IPS-18a (cell line): ENCODE results near the gene HSPB6.

Experiments used
- H3K27ac ChIP-seq: one replicate; pipeline ENCODE4 v1.5.1; 2013; ENCODE audit warnings: low read length
- H3K27me3 ChIP-seq: one replicate; pipeline ENCODE4 v1.6.1; 2013; ENCODE audit warnings: mild to moderate bottlenecking, low read length; ENCODE audit not compliant: control insufficient read depth, insufficient read depth
- H3K36me3 ChIP-seq: one replicate; pipeline ENCODE4 v1.6.1; 2013; ENCODE audit warnings: low read depth, low read length; ENCODE audit not compliant: control insufficient read depth
- H3K4me1 ChIP-seq: one replicate; pipeline ENCODE4 v1.6.1; 2013; ENCODE audit warnings: low read depth, low read length; ENCODE audit not compliant: control insufficient read depth
- H3K4me3 ChIP-seq: one replicate; pipeline ENCODE4 v1.5.1; 2013; ENCODE audit warnings: low read length
- H3K9ac ChIP-seq: one replicate; pipeline ENCODE4 v1.6.1; 2013; ENCODE audit warnings: mild to moderate bottlenecking, low read length, moderate library complexity
- H3K9me3 ChIP-seq: one replicate; pipeline ENCODE4 v1.6.1; 2013; ENCODE audit warnings: low read depth, low read length; ENCODE audit not compliant: control insufficient read depth

HSPB6 gene

DNA sequence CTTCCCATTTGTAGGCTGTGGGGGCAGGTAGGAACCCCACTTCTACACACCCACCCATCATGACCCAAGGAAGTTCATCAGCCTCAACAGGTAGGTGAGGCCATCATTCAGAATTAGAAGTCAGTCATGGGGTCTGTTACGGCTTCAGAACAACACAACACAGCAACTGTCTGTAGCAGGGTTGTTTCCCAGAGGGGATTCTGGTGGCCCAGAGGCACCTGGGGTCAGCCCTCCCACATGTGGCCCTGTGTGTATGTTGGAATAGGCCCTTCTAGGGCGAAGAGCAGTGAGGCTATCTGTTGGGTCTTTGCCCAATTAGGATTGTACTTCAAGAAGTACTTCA, 18.0 kb downstream of the HSPB6 start:
- Histone ChIP-seq H3K4me3 (no peak overlapping the region), H3K9me3 (no peaks in the 10 kb centered on the region), H3K9ac (no peak overlapping the region), H3K4me1 (no peaks in the 10 kb centered on the region), H3K27ac (no peak overlapping the region), H3K36me3 (peaks cover 27% of the 10 kb centered on the region), H3K27me3 (no peaks in the 10 kb centered on the region)

DNA sequence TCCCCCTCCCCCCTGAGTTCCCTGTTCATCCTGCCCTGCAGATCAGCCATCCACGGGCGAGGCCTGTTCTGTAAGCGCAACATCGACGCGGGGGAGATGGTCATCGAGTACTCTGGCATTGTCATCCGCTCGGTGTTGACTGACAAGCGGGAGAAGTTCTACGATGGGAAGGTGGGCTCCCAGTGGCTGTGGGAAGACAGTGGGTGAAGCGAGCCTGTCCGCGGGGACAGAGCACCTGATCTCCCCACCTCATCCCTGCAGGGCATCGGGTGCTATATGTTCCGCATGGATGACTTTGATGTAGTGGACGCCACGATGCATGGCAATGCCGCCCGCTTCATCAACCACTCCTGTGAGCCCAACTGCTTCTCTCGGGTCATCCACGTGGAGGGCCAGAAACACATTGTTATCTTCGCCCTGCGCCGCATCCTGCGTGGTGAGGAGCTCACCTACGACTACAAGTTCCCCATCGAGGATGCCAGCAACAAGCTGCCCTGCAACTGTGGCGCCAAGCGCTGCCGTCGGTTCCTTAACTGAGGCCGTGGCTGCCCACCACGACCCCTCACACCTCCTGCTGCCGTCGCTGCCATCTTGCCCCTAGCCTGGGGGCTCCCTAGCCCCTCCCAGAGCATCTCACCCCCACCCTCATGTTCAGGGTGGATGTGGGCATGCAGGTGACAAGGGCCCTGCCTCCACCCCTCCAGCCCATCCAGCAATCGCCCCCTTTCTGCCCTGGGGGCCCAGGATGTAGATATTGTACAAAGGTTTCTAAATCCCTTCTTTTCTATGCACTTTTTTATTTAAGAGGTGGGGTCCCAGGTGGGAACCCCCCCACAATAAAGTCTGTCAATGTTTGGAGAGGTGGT, 18.6 kb downstream of the HSPB6 start:
- Histone ChIP-seq H3K36me3 (peaks cover 32% of the 10 kb centered on the region), H3K9me3 (no peaks in the 10 kb centered on the region), H3K27me3 (no peaks in the 10 kb centered on the region), H3K27ac (no peak overlapping the region), H3K4me1 (no peaks in the 10 kb centered on the region), H3K9ac (no peak overlapping the region), H3K4me3 (no peak overlapping the region)

DNA sequence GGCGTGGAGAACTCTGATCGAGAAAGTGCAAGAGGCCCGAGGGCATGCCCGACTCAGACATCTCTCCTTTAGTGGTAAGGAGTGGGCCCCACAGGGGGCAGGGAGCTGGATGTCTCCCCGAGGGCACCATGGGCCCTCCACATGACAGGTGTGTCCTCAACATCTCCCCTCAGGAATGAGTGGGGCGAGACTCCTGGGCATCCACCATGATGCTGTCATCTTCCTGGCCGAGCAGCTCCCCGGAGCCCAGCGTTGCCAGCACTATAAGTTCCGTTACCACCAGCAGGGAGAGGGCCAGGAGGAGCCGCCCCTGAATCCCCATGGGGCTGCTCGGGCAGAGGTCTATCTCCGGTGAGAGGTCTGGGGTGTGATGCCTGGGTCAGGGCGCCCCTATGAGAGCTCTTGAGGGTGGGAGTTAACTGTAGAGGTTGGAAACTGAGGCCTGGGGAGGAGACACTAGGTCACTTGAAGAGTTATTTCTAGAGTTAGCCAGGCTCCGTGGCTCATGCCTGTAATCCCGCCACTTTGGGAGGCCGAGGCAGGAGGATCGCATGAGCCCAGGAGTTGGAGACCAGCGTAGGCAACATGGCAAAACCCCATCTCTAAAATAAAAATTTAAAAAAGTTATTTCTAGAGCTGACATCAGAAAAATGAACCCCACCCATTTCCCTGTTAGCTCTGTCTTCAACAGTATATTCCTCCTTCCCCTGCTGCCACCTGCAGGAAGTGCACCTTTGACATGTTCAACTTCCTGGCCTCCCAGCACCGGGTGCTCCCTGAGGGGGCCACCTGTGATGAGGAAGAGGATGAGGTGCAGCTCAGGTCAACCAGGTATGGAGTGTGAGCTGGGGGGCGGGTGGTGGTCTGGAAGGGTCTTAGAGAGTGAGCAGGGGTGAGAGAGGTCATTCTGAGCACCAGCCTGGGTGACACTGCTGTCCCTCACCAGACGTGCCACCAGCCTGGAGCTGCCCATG, 19.6 kb downstream of the HSPB6 start:
- no peaks in the 10 kb centered on the region for H3K27me3 ChIP-seq
- no peak overlapping the region for H3K4me3 ChIP-seq
- no peaks in the 10 kb centered on the region for H3K4me1 ChIP-seq
- no peaks in the 10 kb centered on the region for H3K9me3 ChIP-seq
- H3K9ac ChIP-seq: no peak overlapping the region
- H3K36me3 ChIP-seq: peaks cover 37% of the 10 kb centered on the region
- H3K27ac ChIP-seq: no peak overlapping the region

DNA sequence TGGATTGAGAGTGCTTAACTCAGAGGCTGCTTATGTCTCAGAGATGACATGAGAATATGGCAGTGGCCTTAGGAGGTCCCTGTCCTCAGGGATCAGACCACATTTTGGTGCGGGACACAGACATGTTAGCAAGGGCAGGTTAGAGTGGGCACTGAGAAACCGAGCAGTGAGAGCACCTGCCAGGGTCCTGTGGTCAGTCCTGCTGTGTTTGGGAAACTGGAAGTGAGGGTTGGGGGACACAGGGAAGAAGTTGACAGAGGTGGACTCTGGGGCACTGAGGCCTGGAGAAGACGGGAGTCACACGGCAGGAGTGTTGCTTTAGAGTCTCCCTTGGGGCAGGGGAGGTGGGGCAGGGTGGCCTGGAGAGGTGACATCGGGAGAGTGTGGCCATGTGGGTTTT, 21.9 kb downstream of the HSPB6 start:
- Histone ChIP-seq H3K27ac (no peak overlapping the region), H3K9me3 (no peaks in the 10 kb centered on the region), H3K36me3 (peaks cover 60% of the 10 kb centered on the region), H3K4me3 (no peak overlapping the region), H3K9ac (no peak overlapping the region), H3K27me3 (no peaks in the 10 kb centered on the region), H3K4me1 (no peaks in the 10 kb centered on the region)

DNA sequence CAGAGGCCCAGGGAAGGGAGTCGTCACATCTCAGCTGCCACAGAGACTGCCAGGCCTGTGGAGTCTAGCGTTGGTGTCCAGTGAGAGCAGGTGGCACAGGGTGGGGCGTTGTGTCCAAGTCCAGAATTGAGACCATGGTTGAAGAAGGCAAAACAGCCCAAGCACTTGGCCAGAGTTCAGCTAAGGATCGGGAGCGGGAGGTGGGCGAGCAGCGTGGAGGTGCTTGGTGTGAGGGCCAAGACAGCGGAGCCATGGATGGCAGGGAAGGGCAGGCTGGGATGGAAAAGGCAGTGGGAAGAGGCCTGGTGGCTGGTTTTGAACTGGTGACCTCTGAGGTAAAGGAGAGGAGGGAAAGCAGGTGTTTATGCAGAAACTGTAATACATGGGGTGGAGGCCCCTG, 22.6 kb downstream of the HSPB6 start:
- peaks cover 66% of the 10 kb centered on the region for H3K36me3 ChIP-seq
- no peaks in the 10 kb centered on the region for H3K27me3 ChIP-seq
- no peak overlapping the region for H3K4me3 ChIP-seq
- no peaks in the 10 kb centered on the region for H3K4me1 ChIP-seq
- no peaks in the 10 kb centered on the region for H3K9me3 ChIP-seq
- no peak overlapping the region for H3K27ac ChIP-seq
- no peak overlapping the region for H3K9ac ChIP-seq

DNA sequence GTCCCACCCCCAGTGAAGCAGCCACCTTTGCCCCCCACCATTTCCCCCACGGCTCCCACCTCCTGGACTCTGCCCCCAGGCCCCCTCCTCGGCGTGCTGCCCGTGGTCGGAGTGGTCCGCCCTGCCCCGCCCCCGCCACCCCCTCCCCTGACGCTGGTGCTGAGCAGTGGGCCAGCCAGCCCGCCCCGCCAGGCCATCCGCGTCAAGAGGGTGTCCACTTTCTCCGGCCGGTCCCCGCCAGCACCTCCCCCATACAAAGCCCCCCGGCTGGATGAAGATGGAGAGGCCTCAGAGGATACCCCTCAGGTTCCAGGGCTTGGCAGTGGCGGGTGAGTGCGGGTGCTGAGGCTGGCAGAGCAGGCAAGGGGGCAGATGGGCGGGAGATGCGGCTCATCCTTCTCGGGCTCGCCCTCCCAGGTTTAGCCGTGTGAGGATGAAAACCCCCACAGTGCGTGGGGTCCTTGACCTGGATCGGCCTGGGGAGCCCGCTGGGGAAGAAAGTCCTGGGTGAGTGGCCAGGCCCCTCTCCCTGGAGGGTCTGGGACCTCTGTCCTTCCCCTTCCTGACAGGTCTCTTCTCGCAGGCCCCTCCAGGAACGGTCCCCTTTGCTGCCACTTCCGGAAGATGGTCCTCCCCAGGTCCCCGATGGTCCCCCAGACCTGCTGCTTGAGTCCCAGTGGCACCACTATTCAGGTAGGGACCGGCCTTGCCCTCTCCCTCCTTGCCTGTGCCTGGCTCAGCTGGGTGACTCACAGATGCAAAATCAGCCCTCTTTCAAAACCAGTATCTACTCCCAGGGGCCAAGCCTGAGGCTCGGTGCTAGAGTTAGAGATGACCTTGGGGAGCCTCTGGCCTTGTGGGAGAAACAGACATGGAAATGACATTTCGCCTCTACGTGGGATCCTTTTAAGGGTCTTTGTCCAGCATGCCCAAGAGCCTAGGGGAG, 23.4 kb downstream of the HSPB6 start:
- Histone ChIP-seq H3K4me3 (no peak overlapping the region), H3K4me1 (no peaks in the 10 kb centered on the region), H3K9me3 (no peaks in the 10 kb centered on the region), H3K27ac (no peak overlapping the region), H3K36me3 (peaks cover 70% of the 10 kb centered on the region), H3K9ac (no peak overlapping the region), H3K27me3 (no peaks in the 10 kb centered on the region)

DNA sequence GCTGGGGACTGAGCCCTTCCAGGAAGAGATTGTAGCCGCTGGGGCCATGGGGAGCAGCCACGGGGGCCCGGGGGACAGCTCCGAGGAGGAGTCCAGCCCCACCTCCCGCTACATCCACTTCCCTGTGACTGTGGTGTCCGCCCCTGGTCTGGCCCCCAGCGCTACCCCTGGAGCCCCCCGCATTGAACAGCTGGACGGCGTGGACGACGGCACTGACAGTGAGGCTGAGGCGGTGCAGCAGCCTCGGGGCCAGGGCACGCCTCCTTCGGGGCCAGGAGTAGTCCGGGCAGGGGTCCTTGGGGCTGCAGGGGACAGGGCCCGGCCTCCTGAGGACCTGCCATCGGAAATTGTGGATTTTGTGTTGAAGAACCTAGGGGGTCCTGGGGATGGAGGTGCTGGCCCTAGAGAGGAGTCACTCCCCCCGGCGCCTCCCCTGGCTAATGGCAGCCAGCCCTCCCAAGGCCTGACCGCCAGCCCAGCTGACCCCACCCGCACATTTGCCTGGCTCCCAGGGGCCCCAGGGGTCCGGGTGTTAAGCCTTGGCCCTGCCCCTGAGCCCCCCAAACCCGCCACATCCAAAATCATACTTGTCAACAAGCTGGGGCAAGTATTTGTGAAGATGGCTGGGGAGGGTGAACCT, 24.2 kb downstream of the HSPB6 start:
- no peaks in the 10 kb centered on the region for H3K9me3 ChIP-seq
- no peak overlapping the region for H3K9ac ChIP-seq
- no peaks in the 10 kb centered on the region for H3K27me3 ChIP-seq
- no peaks in the 10 kb centered on the region for H3K4me1 ChIP-seq
- H3K36me3 ChIP-seq: peaks cover 68% of the 10 kb centered on the region
- no peak overlapping the region for H3K27ac ChIP-seq
- H3K4me3 ChIP-seq: no peak overlapping the region

DNA sequence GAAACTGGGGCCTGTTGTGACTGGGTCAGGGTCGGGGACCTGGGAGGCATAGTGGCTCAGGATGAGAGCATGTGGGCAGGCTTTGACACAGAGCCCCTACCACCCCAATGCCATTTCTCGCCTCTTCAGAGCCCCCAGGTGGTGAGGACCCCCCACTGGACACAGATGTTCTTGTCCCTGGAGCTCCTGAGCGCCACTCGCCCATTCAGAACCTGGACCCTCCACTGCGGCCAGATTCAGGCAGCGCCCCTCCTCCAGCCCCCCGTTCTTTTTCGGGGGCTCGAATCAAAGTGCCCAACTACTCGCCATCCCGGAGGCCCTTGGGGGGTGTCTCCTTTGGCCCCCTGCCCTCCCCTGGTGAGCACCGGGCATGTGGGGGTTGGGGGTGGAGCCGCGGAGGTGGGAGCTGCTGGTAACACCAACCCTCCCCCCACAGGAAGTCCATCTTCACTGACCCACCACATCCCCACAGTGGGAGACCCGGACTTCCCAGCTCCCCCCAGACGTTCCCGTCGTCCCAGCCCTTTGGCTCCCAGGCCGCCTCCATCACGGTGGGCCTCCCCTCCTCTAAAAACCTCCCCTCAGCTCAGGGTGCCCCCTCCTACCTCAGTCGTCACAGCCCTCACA, 24.9 kb downstream of the HSPB6 start:
- H3K36me3 ChIP-seq: peaks cover 73% of the 10 kb centered on the region
- H3K27ac ChIP-seq: no peak overlapping the region
- no peaks in the 10 kb centered on the region for H3K27me3 ChIP-seq
- no peaks in the 10 kb centered on the region for H3K9me3 ChIP-seq
- H3K4me3 ChIP-seq: no peak overlapping the region
- no peak overlapping the region for H3K9ac ChIP-seq
- no peaks in the 10 kb centered on the region for H3K4me1 ChIP-seq

DNA sequence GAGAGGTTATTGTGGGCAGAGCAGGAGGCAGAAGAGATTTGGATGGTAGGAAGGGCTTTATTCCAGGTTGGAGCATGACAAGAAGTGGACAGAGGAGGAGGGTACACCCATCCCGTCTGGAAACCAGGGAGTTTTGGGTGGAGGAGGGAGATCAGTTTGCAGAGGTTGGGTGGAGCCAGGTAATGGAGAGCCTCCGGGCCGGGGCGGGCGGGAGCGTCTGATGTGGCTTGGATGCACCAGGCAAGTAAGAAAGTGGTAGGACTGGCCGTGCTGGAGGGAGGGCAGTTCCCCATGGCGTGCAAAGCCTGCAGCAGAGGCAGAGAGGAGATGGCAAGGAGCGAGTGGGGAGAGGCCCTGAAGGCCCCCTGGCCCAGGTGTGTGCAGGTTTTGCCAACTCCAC, 25.5 kb downstream of the HSPB6 start:
- H3K36me3 ChIP-seq: peaks cover 72% of the 10 kb centered on the region
- no peaks in the 10 kb centered on the region for H3K27me3 ChIP-seq
- H3K4me3 ChIP-seq: no peak overlapping the region
- H3K4me1 ChIP-seq: no peaks in the 10 kb centered on the region
- no peak overlapping the region for H3K9ac ChIP-seq
- H3K27ac ChIP-seq: no peak overlapping the region
- H3K9me3 ChIP-seq: no peaks in the 10 kb centered on the region

DNA sequence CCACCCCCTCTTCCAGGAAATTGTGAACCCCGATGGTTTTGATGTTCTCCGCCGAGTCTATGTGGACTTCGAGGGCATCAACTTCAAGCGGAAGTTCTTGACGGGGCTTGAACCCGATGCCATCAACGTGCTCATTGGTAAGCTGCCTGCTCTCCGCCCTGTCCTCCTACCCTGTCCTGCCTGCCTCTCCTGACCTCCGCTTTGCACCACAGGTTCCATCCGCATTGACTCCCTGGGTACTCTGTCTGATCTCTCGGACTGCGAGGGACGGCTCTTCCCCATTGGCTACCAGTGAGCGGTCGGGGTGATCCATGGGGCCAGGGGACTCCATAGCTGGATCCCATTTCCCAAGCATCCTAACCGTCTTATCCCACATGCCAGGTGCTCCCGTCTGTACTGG, 26.5 kb downstream of the HSPB6 start:
- H3K4me1 ChIP-seq: no peaks in the 10 kb centered on the region
- H3K9me3 ChIP-seq: no peaks in the 10 kb centered on the region
- H3K9ac ChIP-seq: no peak overlapping the region
- H3K4me3 ChIP-seq: no peak overlapping the region
- H3K27me3 ChIP-seq: no peaks in the 10 kb centered on the region
- H3K36me3 ChIP-seq: peaks cover 81% of the 10 kb centered on the region
- H3K27ac ChIP-seq: no peak overlapping the region
